Osteoblast (primary cell): Measurements from ENCODE around the gene PEA15. TPM values are rescaled to one million over a fixed set of nuclear protein-coding genes. Genes with fewer than 3 reads are reported as not detected.
A peak's percentile ranks its signal among the peaks of the same experiment; 100 is the strongest.

Source experiments
- DNase-seq: peaks from one replicate; pipeline ENCODE4 v3.0.0; 2011; ENCODE audit warnings: low spot score, mixed read lengths; ENCODE audit not compliant: insufficient read length; ENCODE audit errors: missing footprints
- H2AFZ ChIP-seq: 2 replicates; pipeline ENCODE4 v1.6.0; 2011; ENCODE audit warnings: mild to moderate bottlenecking, low read length
- H3K27ac ChIP-seq: 2 replicates; pipeline ENCODE4 v1.5.1; 2011; ENCODE audit warnings: mild to moderate bottlenecking, low read depth, low read length, moderate library complexity
- H3K27me3 ChIP-seq: 2 replicates; pipeline ENCODE4 v1.6.0; 2012; ENCODE audit warnings: mild to moderate bottlenecking, control low read depth, inconsistent platforms, low read length, moderate library complexity; ENCODE audit not compliant: insufficient read depth
- H3K36me3 ChIP-seq: 2 replicates; pipeline ENCODE4 v1.5.1; 2011; ENCODE audit warnings: mild to moderate bottlenecking, low read length, control low read depth, moderate library complexity; ENCODE audit not compliant: insufficient read depth
- H3K4me1 ChIP-seq: 2 replicates; pipeline ENCODE4 v1.5.1; 2011; ENCODE audit warnings: mild to moderate bottlenecking, low read length, control low read depth, moderate library complexity; ENCODE audit not compliant: insufficient read depth
- H3K4me2 ChIP-seq: 2 replicates; pipeline ENCODE4 v1.6.0; 2011; ENCODE audit warnings: mild to moderate bottlenecking, low read length; ENCODE audit not compliant: insufficient read depth
- H3K4me3 ChIP-seq: fragments of 200-600 bp; sonication (generic); 3 replicates; pipeline ENCODE4 v1.5.1; 2012; ENCODE audit warnings: mild to moderate bottlenecking, low read length, inconsistent platforms; ENCODE audit not compliant: insufficient read depth
- H3K79me2 ChIP-seq: 2 replicates; pipeline ENCODE4 v1.6.0; 2012; ENCODE audit warnings: mild to moderate bottlenecking, low read length, control low read depth, inconsistent platforms; ENCODE audit not compliant: insufficient read depth
- H3K9me3 ChIP-seq: 2 replicates; pipeline ENCODE4 v1.5.1; 2011; ENCODE audit warnings: low read depth, low read length, control low read depth
- H4K20me1 ChIP-seq: 2 replicates; pipeline ENCODE4 v1.6.0; 2012; ENCODE audit warnings: mild to moderate bottlenecking, low read length, control low read depth; ENCODE audit not compliant: insufficient read depth
- total RNA-seq: library from RNA; depleted of rRNA; stranded (reverse); fragments of >200 nt; gene quantifications from 2 replicates; pipeline ENCODE4 v1.2.3, GENCODE V29; 2012
- TF ChIP-seq, protein P1 (sequence below): IDR thresholded peaks from 2 replicates; pipeline ENCODE4 v1.5.1; 2011; ENCODE audit warnings: mild to moderate bottlenecking, low read depth, low read length, moderate library complexity; ENCODE audit errors: extremely low read depth

Gene PEA15
- total RNA-seq, 1 donor, result 200 TPM

DNA sequence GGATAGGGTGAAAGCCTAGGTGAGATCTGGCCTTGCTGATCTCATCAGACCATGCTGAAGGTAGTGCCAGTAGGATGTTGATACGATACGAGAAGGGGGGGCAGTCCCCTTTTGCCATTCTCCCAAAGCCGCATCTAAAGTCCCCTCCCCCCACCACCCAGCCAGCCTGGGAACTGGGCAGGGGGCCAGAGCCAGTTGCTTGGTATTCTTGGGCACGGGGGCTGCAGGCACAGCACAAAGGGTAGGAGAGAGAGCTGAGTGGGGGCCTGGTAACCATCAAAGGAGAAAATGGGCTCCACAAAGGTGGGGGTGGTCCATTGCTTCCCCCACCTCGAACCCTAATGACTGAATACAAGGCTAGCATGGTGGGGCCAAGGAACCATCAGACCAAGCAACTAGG is 5.4 kb downstream of the PEA15 start:
- Histone ChIP-seq H4K20me1 (peaks cover 65% of the 10 kb centered on the region), H3K4me3 (no peak overlapping the region), H3K9me3 (no peaks in the 10 kb centered on the region), H3K79me2 (peaks cover 69% of the 10 kb centered on the region), H2AFZ (no peak overlapping the region), H3K27me3 (no peaks in the 10 kb centered on the region), H3K4me2 (no peak overlapping the region), H3K36me3 (peaks cover 82% of the 10 kb centered on the region), H3K4me1 (peaks cover 35% of the 10 kb centered on the region), H3K27ac (peak overlapping the region; percentile 6)
- TF ChIP-seq, protein P1, sequence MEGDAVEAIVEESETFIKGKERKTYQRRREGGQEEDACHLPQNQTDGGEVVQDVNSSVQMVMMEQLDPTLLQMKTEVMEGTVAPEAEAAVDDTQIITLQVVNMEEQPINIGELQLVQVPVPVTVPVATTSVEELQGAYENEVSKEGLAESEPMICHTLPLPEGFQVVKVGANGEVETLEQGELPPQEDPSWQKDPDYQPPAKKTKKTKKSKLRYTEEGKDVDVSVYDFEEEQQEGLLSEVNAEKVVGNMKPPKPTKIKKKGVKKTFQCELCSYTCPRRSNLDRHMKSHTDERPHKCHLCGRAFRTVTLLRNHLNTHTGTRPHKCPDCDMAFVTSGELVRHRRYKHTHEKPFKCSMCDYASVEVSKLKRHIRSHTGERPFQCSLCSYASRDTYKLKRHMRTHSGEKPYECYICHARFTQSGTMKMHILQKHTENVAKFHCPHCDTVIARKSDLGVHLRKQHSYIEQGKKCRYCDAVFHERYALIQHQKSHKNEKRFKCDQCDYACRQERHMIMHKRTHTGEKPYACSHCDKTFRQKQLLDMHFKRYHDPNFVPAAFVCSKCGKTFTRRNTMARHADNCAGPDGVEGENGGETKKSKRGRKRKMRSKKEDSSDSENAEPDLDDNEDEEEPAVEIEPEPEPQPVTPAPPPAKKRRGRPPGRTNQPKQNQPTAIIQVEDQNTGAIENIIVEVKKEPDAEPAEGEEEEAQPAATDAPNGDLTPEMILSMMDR, result no peak
- no peak for DNase-seq

DNA sequence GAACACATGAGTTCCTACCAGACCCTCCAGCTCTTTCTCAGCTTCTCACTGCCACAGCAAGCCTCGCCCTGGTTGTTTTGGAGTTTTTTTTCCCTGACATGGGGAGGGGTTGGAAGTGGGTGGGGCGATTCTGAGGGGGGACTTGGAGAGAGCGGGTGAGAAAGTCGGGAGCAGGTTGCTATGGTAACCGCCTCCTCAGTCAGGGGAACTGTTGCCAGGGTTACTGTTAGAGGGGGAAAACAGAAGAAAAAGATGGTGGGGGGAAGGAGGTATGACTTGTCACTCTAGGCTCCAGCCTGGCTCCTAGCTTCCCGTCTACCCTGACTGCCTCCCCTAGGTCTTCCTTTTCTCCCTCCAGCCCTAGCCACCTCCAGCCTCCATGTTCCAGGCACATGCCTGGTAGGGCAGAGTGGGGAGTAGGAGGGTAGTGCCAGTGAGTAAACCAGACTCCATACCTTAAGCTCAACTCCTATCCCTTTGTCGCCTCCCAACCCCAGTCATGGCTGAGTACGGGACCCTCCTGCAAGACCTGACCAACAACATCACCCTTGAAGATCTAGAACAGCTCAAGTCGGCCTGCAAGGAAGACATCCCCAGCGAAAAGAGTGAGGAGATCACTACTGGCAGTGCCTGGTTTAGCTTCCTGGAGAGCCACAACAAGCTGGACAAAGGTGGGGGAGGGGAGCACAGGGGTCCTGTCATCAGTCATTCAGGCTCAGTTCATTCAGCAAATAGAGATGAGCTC is 6.0 kb downstream of the PEA15 start:
- H3K27me3 ChIP-seq, result no peaks in the 10 kb centered on the region
- TF ChIP-seq, protein P1, result no peak
- peaks cover 66% of the 10 kb centered on the region for H3K79me2 ChIP-seq
- H3K27ac ChIP-seq, result peak overlapping the region; percentile 44
- H3K4me2 ChIP-seq, result no peak overlapping the region
- H2AFZ ChIP-seq, result no peak overlapping the region
- peaks cover 65% of the 10 kb centered on the region for H4K20me1 ChIP-seq
- no peak for DNase-seq
- peaks cover 88% of the 10 kb centered on the region for H3K36me3 ChIP-seq
- H3K9me3 ChIP-seq, result no peaks in the 10 kb centered on the region
- no peak overlapping the region for H3K4me3 ChIP-seq
- H3K4me1 ChIP-seq, result peaks cover 33% of the 10 kb centered on the region

DNA sequence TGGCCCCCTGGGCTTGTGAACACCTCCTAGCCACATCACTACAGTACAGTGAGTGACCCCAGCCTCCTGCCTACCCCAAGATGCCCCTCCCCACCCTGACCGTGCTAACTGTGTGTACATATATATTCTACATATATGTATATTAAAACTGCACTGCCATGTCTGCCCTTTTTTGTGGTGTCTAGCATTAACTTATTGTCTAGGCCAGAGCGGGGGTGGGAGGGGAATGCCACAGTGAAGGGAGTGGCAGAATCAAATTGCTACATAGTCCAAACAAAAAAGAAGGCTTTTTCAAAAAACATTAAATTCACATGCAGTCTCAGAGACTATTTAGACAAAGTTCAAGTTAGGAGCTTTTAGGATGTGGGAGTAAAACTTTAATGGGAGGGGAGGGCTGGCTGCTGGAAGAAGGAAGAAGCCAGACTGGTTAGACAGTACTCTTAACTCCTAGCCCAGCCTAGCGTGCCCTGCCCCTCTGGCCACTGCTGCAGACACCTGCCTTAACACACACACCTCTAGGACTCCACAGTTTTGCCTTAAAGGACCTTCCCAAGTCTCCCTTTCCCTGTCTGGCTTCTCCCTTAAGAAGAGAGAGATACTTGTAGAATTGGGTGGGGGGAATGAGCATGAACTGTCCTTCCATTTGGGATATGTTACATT is 9.4 kb downstream of the PEA15 start:
- peaks cover 37% of the 10 kb centered on the region for H3K79me2 ChIP-seq
- H3K36me3 ChIP-seq, result peaks cover 86% of the 10 kb centered on the region
- no peaks in the 10 kb centered on the region for H3K9me3 ChIP-seq
- peaks cover 16% of the 10 kb centered on the region for H3K4me1 ChIP-seq
- H3K27me3 ChIP-seq, result no peaks in the 10 kb centered on the region
- H3K27ac ChIP-seq, result peak overlapping the region; percentile 21
- H3K4me3 ChIP-seq, result no peak overlapping the region
- H4K20me1 ChIP-seq, result peaks cover 46% of the 10 kb centered on the region
- no peak for DNase-seq
- TF ChIP-seq, protein P1, result no peak
- H3K4me2 ChIP-seq, result no peak overlapping the region
- H2AFZ ChIP-seq, result no peak overlapping the region

DNA sequence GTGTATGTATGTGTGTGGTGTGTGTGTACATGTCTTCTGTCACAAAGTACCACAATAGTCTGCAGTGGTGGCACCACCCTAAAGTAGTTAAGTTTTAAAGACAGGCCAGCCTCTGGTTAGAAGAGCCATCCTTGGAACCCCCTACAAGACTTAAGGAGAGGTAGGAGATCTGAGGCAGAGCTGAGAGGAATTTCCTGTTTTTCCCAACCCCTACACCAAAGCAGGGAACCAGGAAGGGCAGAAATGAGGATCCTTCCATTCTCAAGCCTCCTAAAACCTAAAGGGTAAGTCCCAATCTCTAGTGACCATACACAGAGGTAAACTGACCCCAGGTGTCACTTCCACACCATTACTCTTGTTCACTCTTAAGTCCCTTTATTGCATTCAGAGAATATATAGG is 11.1 kb downstream of the PEA15 start:
- peaks cover 86% of the 10 kb centered on the region for H3K36me3 ChIP-seq
- H3K4me1 ChIP-seq, result peaks cover 18% of the 10 kb centered on the region
- TF ChIP-seq, protein P1, result no peak
- H3K4me3 ChIP-seq, result no peak overlapping the region
- H3K27me3 ChIP-seq, result no peaks in the 10 kb centered on the region
- H4K20me1 ChIP-seq, result peaks cover 30% of the 10 kb centered on the region
- peaks cover 20% of the 10 kb centered on the region for H3K79me2 ChIP-seq
- no peak overlapping the region for H3K4me2 ChIP-seq
- no peak overlapping the region for H2AFZ ChIP-seq
- no peak for DNase-seq
- no peaks in the 10 kb centered on the region for H3K9me3 ChIP-seq
- H3K27ac ChIP-seq, result no peak overlapping the region
